Neuronal stem cell (in vitro differentiated cells): ENCODE results near the gene LRRC46.
A peak's percentile ranks its signal among the peaks of the same experiment; 100 is the strongest.

Experiments used
- DNase-seq: peaks from one replicate; pipeline ENCODE4 v3.0.0-alpha.2; 2013; ENCODE audit warnings: low spot score
- H2AFZ ChIP-seq: one replicate; pipeline ENCODE4 v1.6.1; 2013; ENCODE audit warnings: mild to moderate bottlenecking, low read length, inconsistent platforms
- H2AK5ac ChIP-seq: 2 replicates; pipeline ENCODE4 v1.6.1; 2013; ENCODE audit warnings: low read depth, mild to moderate bottlenecking, inconsistent platforms, low read length, moderate library complexity, mixed read lengths
- H2BK120ac ChIP-seq: 2 replicates; pipeline ENCODE4 v1.6.1; 2013; ENCODE audit warnings: low read depth, mild to moderate bottlenecking, inconsistent platforms, low read length, moderate library complexity, mixed read lengths
- H2BK12ac ChIP-seq: one replicate; pipeline ENCODE4 v1.6.1; 2013; ENCODE audit warnings: low read length, inconsistent platforms
- H2BK15ac ChIP-seq: 2 replicates; pipeline ENCODE4 v1.6.1; 2013; ENCODE audit warnings: mild to moderate bottlenecking, low read length, inconsistent platforms, mixed read lengths
- H2BK5ac ChIP-seq: one replicate; pipeline ENCODE4 v1.6.1; 2013; ENCODE audit warnings: inconsistent platforms, mild to moderate bottlenecking, low read length, moderate library complexity
- H3K14ac ChIP-seq: one replicate; pipeline ENCODE4 v1.6.1; 2013; ENCODE audit warnings: low read length, inconsistent platforms
- H3K18ac ChIP-seq: 2 replicates; pipeline ENCODE4 v1.6.1; 2013; ENCODE audit warnings: low read length, inconsistent platforms
- H3K23ac ChIP-seq: 2 replicates; pipeline ENCODE4 v1.6.1; 2013; ENCODE audit warnings: low read depth, mild to moderate bottlenecking, mixed read lengths, low read length, inconsistent platforms; ENCODE audit not compliant: poor library complexity
- H3K27ac ChIP-seq: replicated peaks from 3 replicates; pipeline ENCODE4 v1.5.1; 2013; ENCODE audit warnings: low read length, inconsistent platforms
- H3K27me3 ChIP-seq, 3 experiments: 2 replicates each; pipeline ENCODE4 v1.6.1; 2013; ENCODE audit warnings: low read length in 3 of 3, mild to moderate bottlenecking in 2 of 3, inconsistent platforms in 1 of 3, low read depth in 1 of 3, mixed read lengths in 1 of 3, moderate library complexity in 1 of 3; ENCODE audit not compliant: control insufficient read depth in 3 of 3, insufficient read depth in 3 of 3
- H3K36me3 ChIP-seq, 2 donors: replicated peaks in 1 of 2; 2 replicates each; pipeline ENCODE4 v1.6.1; 2013; ENCODE audit warnings: low read length in 2 of 2; ENCODE audit not compliant: control insufficient read depth in 2 of 2, insufficient read depth in 2 of 2
- H3K4ac ChIP-seq: 2 replicates; pipeline ENCODE4 v1.6.1; 2013; ENCODE audit warnings: inconsistent platforms, mild to moderate bottlenecking, low read length, moderate library complexity
- H3K4me1 ChIP-seq, 2 donors: 1 replicate in 1 of 2; 2 replicates in 1 of 2; pipeline ENCODE4 v1.6.1; 2013; ENCODE audit warnings: low read length in 2 of 2, low read depth in 1 of 2; ENCODE audit not compliant: control insufficient read depth in 2 of 2, insufficient read depth in 1 of 2
- H3K4me2 ChIP-seq: one replicate; pipeline ENCODE4 v1.6.1; 2013; ENCODE audit warnings: mild to moderate bottlenecking, low read length, inconsistent platforms; ENCODE audit not compliant: insufficient read depth, poor library complexity, severe bottlenecking
- H3K4me3 ChIP-seq, 2 donors: 2 replicates each; pipeline ENCODE4 v1.5.1; 2013; ENCODE audit warnings: low read length in 2 of 2, mild to moderate bottlenecking in 2 of 2, inconsistent platforms in 1 of 2, moderate library complexity in 1 of 2
- H3K79me1 ChIP-seq: one replicate; pipeline ENCODE4 v1.6.1; 2013; ENCODE audit warnings: low read depth, mild to moderate bottlenecking, inconsistent platforms, low read length, moderate library complexity
- H3K9ac ChIP-seq: one replicate; pipeline ENCODE4 v1.6.1; 2013; ENCODE audit warnings: mild to moderate bottlenecking, low read depth, low read length, inconsistent platforms; ENCODE audit not compliant: poor library complexity
- H3K9me3 ChIP-seq, 2 donors: replicated peaks in 1 of 2; 2 replicates each; pipeline versions ENCODE3 to v1.6.1; 2013; ENCODE audit warnings: low read length in 2 of 2, mild to moderate bottlenecking in 2 of 2, inconsistent platforms in 1 of 2, low read depth in 1 of 2, mixed read lengths in 1 of 2, moderate library complexity in 1 of 2; ENCODE audit not compliant: control insufficient read depth in 2 of 2, insufficient read depth in 1 of 2
- H4K8ac ChIP-seq: one replicate; pipeline ENCODE4 v1.6.1; 2013; ENCODE audit warnings: low read depth, mild to moderate bottlenecking, inconsistent platforms, low read length, moderate library complexity
- H4K91ac ChIP-seq: one replicate; pipeline ENCODE4 v1.6.1; 2013; ENCODE audit warnings: low read length, low read depth, mild to moderate bottlenecking, inconsistent platforms; ENCODE audit not compliant: poor library complexity
- WGBS, 2 donors: extraction: QIAGEN DNeasy Blood & Tissue Kit; methylation state at CpG; one replicate each; pipeline ENCODE4 v1.1.7; 2013; ENCODE audit warnings: missing lambda C conversion rate in 2 of 2, mixed read lengths in 1 of 2; ENCODE audit not compliant: insufficient read length in 2 of 2, insufficient replicate concordance in 1 of 2; ENCODE audit errors: extremely low coverage in 2 of 2; 5-methylcytosine and 5-hydroxymethylcytosine counted together

LRRC46 gene

GRCh38 chr17:47869114-47869513 lies 37.6 kb downstream of the LRRC46 start:
- no peak for DNase-seq
- Histone ChIP-seq H2BK5ac (no peak overlapping the region), H3K9ac (no peak overlapping the region), H2AFZ (no peak overlapping the region), H3K27me3 (peaks cover 0 to 97% (median 18%) of the 10 kb centered on the region in 3 experiments), H3K79me1 (no peaks in the 10 kb centered on the region), H2BK15ac (peak overlapping the region; percentile 30), H2BK12ac (no peak overlapping the region), H3K4me2 (no peak overlapping the region), H3K18ac (peak overlapping the region; percentile 49), H3K4ac (no peak overlapping the region), H3K14ac (no peak overlapping the region), H4K8ac (no peak overlapping the region), H3K4me1 (peaks cover 0 to 13% of the 10 kb centered on the region in 2 donors), H3K9me3 (no peaks in the 10 kb centered on the region), H3K4me3 (no peak overlapping the region), H4K91ac (no peak overlapping the region), H2BK120ac (no peak overlapping the region), H2AK5ac (no peak overlapping the region), H3K23ac (no peak overlapping the region), H3K27ac (no peak overlapping the region), H3K36me3 (no peaks in the 10 kb centered on the region)
- no CpG with 5 or more reads among the region's 2 CpGs for WGBS, 2 donors

GRCh38 chr17:47870056-47870455 lies 38.6 kb downstream of the LRRC46 start:
- Histone ChIP-seq H4K91ac (no peak overlapping the region), H2BK12ac (no peak overlapping the region), H3K4me2 (no peak overlapping the region), H3K14ac (no peak overlapping the region), H3K4me1 (peaks cover 0 to 16% of the 10 kb centered on the region in 2 donors), H3K27me3 (peaks cover 0 to 100% (median 19%) of the 10 kb centered on the region in 3 experiments), H3K9ac (no peak overlapping the region), H3K4ac (no peak overlapping the region), H2BK120ac (no peak overlapping the region), H4K8ac (no peak overlapping the region), H3K23ac (no peak overlapping the region), H3K4me3 (no peak overlapping the region), H3K27ac (no peak overlapping the region), H3K36me3 (no peaks in the 10 kb centered on the region), H3K18ac (no peak overlapping the region), H3K79me1 (no peaks in the 10 kb centered on the region), H2AK5ac (no peak overlapping the region), H2BK15ac (no peak overlapping the region), H3K9me3 (no peaks in the 10 kb centered on the region), H2BK5ac (no peak overlapping the region), H2AFZ (no peak overlapping the region)
- DNase-seq = no peak
- no CpG with 5 or more reads among the region's 1 CpG for WGBS, 2 donors

GRCh38 chr17:47871048-47871447 lies 39.6 kb downstream of the LRRC46 start:
- H3K4me1 ChIP-seq = peaks cover 0 to 18% of the 10 kb centered on the region in 2 donors
- H2AFZ ChIP-seq = no peak overlapping the region
- H3K4me2 ChIP-seq = no peak overlapping the region
- no peak overlapping the region for H2BK12ac ChIP-seq
- no peak overlapping the region for H2BK5ac ChIP-seq
- H2BK120ac ChIP-seq = no peak overlapping the region
- peaks cover 0 to 100% (median 19%) of the 10 kb centered on the region in 3 experiments for H3K27me3 ChIP-seq
- no peak overlapping the region for H3K4ac ChIP-seq
- H3K36me3 ChIP-seq = no peaks in the 10 kb centered on the region
- no peak overlapping the region for H3K23ac ChIP-seq
- H3K9me3 ChIP-seq = no peaks in the 10 kb centered on the region
- H3K18ac ChIP-seq = no peak overlapping the region
- no peak overlapping the region for H3K9ac ChIP-seq
- no peak overlapping the region for H3K4me3 ChIP-seq
- H3K27ac ChIP-seq = no peak overlapping the region
- DNase-seq = no peak
- no peak overlapping the region for H4K8ac ChIP-seq
- H2AK5ac ChIP-seq = no peak overlapping the region
- no peak overlapping the region for H3K14ac ChIP-seq
- no peaks in the 10 kb centered on the region for H3K79me1 ChIP-seq
- no peak overlapping the region for H4K91ac ChIP-seq
- no peak overlapping the region for H2BK15ac ChIP-seq

GRCh38 chr17:47872019-47872650 lies 40.7 kb downstream of the LRRC46 start:
- no peak overlapping the region for H2BK5ac ChIP-seq
- no peak for DNase-seq
- H3K4ac ChIP-seq = no peak overlapping the region
- no peak overlapping the region for H4K8ac ChIP-seq
- no peak overlapping the region for H3K9ac ChIP-seq
- H2BK15ac ChIP-seq = peak overlapping the region; percentile 76
- no peak overlapping the region for H4K91ac ChIP-seq
- H3K23ac ChIP-seq = no peak overlapping the region
- peak overlapping the region; percentile 85 for H3K4me2 ChIP-seq
- peaks cover 0 to 92% (median 19%) of the 10 kb centered on the region in 3 experiments for H3K27me3 ChIP-seq
- H3K27ac ChIP-seq = no peak overlapping the region
- H2BK120ac ChIP-seq = no peak overlapping the region
- peak overlapping the region; percentile 61 for H2AK5ac ChIP-seq
- H3K9me3 ChIP-seq = no peaks in the 10 kb centered on the region
- no peak overlapping the region for H2BK12ac ChIP-seq
- no peaks in the 10 kb centered on the region for H3K36me3 ChIP-seq
- peaks cover 0 to 18% of the 10 kb centered on the region in 2 donors for H3K4me1 ChIP-seq
- WGBS, 2 donors = no CpG with 5 or more reads among the region's 29 CpGs
- peak overlapping the region in 1 of 2 donors; percentile 55 for H3K4me3 ChIP-seq
- H3K79me1 ChIP-seq = no peaks in the 10 kb centered on the region
- H2AFZ ChIP-seq = peak overlapping the region; percentile 72
- H3K14ac ChIP-seq = no peak overlapping the region
- H3K18ac ChIP-seq = peak overlapping the region; percentile 82
